GM10248 (cell line): ENCODE data around the gene SNX25.
"Not testable (repeated sequence)": the region's sequence is repeated elsewhere in the genome, so short reads cannot be mapped to it uniquely, and the experiment has no call there.

Source experiments
- CTCF ChIA-PET: fragments of 300-600 bp; sonication (Branson Sonifier 250); formaldehyde crosslinking; extraction: SDS; loops from one replicate; lab custom pipeline; 2021; ENCODE audit warnings: antibody characterized with exemption; lab: Yijun Ruan, JAX
- POLR2A ChIA-PET: fragments of 350-650 bp; sonication (Branson Sonifier 250); formaldehyde crosslinking; extraction: SDS; loops from one replicate; lab custom pipeline; 2020; ENCODE audit warnings: antibody characterized with exemption; lab: Yijun Ruan, JAX
- DNase-seq: peaks from one replicate; pipeline ENCODE4 v3.0.0; 2012; ENCODE audit errors: extremely low spot score
- CTCF ChIP-seq: IDR thresholded peaks from 2 replicates; pipeline ENCODE4 v1.5.1; 2012; ENCODE audit warnings: mild to moderate bottlenecking, low read depth; ENCODE audit errors: extremely low read depth, missing control alignments, control extremely low read depth

The SNX25 gene

GRCh38 chr4:185205697-185206342 lies 3.6 kb upstream of the SNX25 start:
- no peak for TF ChIP-seq CTCF
- ChIA-PET CTCF (no interaction called here), POLR2A (no interaction called here)
- DNase-seq, result no peak

GRCh38 chr4:185207466-185207865 lies 1.9 kb upstream of the SNX25 start:
- POLR2A ChIA-PET, result interaction anchor here (0.6 to 1.2 kb wide), 2 partner anchors 61 to 64 kb away, joined by 3 to 5 read pairs; partner anchors contain the start of gene SLC25A4
- CTCF ChIA-PET, result interaction anchor here (1.4 to 2.7 kb wide), 2 partner anchors 10 to 23 kb away, joined by 4 to 12 read pairs; no protein-coding TSS in a partner anchor
- no peak for TF ChIP-seq CTCF
- no peak for DNase-seq

GRCh38 chr4:185209852-185210101 lies 379 bp downstream of the SNX25 start:
- DNase-seq, result not testable (repeated sequence)
- ChIA-PET POLR2A (interaction anchor here (1.5 kb wide), 1 partner anchor 187 kb away, joined by 7 read pairs; the partner anchor contains the start of gene ANKRD37), CTCF (interaction anchor here (1.2 to 2.7 kb wide), 4 partner anchors 13 to 48 kb away, joined by 3 to 12 read pairs (median 4); no protein-coding TSS in a partner anchor)

GRCh38 chr4:185210102-185210981 lies 944 bp downstream of the SNX25 start:
- ChIA-PET CTCF (interaction anchor here (1.2 to 2.7 kb wide), 4 partner anchors 13 to 47 kb away, joined by 3 to 12 read pairs (median 4); no protein-coding TSS in a partner anchor), POLR2A (interaction anchor here (1.5 kb wide), 1 partner anchor 186 kb away, joined by 7 read pairs; the partner anchor contains the start of gene ANKRD37)
- DNase-seq, result no peak
- no peak for TF ChIP-seq CTCF

- ChIA-PET CTCF (interaction anchor here (1.4 kb wide), 1 partner anchor 84 kb away, joined by 3 read pairs; no protein-coding TSS in a partner anchor), POLR2A (no interaction called here)
- no peak for DNase-seq
- no peak for TF ChIP-seq CTCF
Measured at GRCh38 chr4:185211035-185211434, 1.6 kb downstream of the SNX25 start.

GRCh38 chr4:185211641-185212040 lies 2.2 kb downstream of the SNX25 start:
- ChIA-PET POLR2A (interaction anchor here (0.7 kb wide), 1 partner anchor 128 kb away, joined by 3 read pairs; no protein-coding TSS in a partner anchor), CTCF (interaction anchor here (0.9 to 1.6 kb wide), 3 partner anchors 44 to 84 kb away, joined by 3 to 4 read pairs (median 3); no protein-coding TSS in a partner anchor)
- TF ChIP-seq CTCF, result no peak
- DNase-seq, result no peak
